ENCODE measurements around the gene AFP.

The AFP gene

DNA sequence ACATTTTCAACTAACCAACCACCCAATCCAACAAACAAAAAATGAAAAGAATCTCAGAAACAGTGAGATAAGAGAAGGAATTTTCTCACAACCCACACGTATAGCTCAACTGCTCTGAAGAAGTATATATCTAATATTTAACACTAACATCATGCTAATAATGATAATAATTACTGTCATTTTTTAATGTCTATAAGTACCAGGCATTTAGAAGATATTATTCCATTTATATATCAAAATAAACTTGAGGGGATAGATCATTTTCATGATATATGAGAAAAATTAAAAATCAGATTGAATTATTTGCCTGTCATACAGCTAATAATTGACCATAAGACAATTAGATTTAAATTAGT, 4.2 kb upstream of the AFP start:
- Histone ChIP-seq H3K9me3 (ENCODE audit: control insufficient read depth, low read length) (no peaks in the 10 kb centered on the region), H3K4me2 (ENCODE audit: low read length) (no peak overlapping the region)
- no peak for TF ChIP-seq CTCF (IDR thresholded peaks at IDR 0.05)

GRCh38 chr4:73432169-73433000, 3.6 kb upstream of the AFP start:
- no peaks in the 10 kb centered on the region for H3K36me3 ChIP-seq (ENCODE audit: control insufficient read depth, insufficient read depth, low read length)
- no peak overlapping the region for H2AFZ ChIP-seq
- H3K9me3 ChIP-seq (ENCODE audit: control insufficient read depth, low read length), result no peaks in the 10 kb centered on the region
- H3K4me1 ChIP-seq, result no peaks in the 10 kb centered on the region
- H3K4me3 ChIP-seq (ENCODE audit: low read depth, low read length), result no peak overlapping the region
- no peak overlapping the region for H3K27ac ChIP-seq
- H3K9ac ChIP-seq, result no peak overlapping the region
- no peak for TF ChIP-seq CTCF (IDR thresholded peaks at IDR 0.05)
- H3K27me3 ChIP-seq (ENCODE audit: control insufficient read depth, insufficient read depth, low read length), result no peaks in the 10 kb centered on the region
- H3K79me2 ChIP-seq, result no peaks in the 10 kb centered on the region
- no peak overlapping the region for H3K4me2 ChIP-seq (ENCODE audit: low read length)

More for the DNA sequence above, 4.2 kb upstream of the AFP start:
- no peak overlapping the region for H3K27ac ChIP-seq
- H3K36me3 ChIP-seq (ENCODE audit: control insufficient read depth, insufficient read depth, low read length), result no peaks in the 10 kb centered on the region
- no peaks in the 10 kb centered on the region for H3K27me3 ChIP-seq (ENCODE audit: control insufficient read depth, insufficient read depth, low read length)
- no peaks in the 10 kb centered on the region for H3K4me1 ChIP-seq
- H3K4me3 ChIP-seq (ENCODE audit: low read depth, low read length), result no peak overlapping the region
- no peaks in the 10 kb centered on the region for H3K79me2 ChIP-seq
- H2AFZ ChIP-seq, result no peak overlapping the region
- H3K9ac ChIP-seq, result no peak overlapping the region

GRCh38 chr4:73433140-73433539, 2.9 kb upstream of the AFP start:
- H3K4me3 ChIP-seq (ENCODE audit: low read depth, low read length), result no peak overlapping the region
- TF ChIP-seq CTCF (IDR thresholded peaks at IDR 0.05), result no peak
- no peaks in the 10 kb centered on the region for H3K36me3 ChIP-seq (ENCODE audit: control insufficient read depth, insufficient read depth, low read length)
- H3K79me2 ChIP-seq, result no peaks in the 10 kb centered on the region
- H3K27ac ChIP-seq, result no peak overlapping the region
- no peak overlapping the region for H3K4me2 ChIP-seq (ENCODE audit: low read length)
- no peaks in the 10 kb centered on the region for H3K9me3 ChIP-seq (ENCODE audit: control insufficient read depth, low read length)
- H2AFZ ChIP-seq, result no peak overlapping the region
- H3K9ac ChIP-seq, result no peak overlapping the region
- H3K27me3 ChIP-seq (ENCODE audit: control insufficient read depth, insufficient read depth, low read length), result no peaks in the 10 kb centered on the region
- H3K4me1 ChIP-seq, result no peaks in the 10 kb centered on the region

DNA sequence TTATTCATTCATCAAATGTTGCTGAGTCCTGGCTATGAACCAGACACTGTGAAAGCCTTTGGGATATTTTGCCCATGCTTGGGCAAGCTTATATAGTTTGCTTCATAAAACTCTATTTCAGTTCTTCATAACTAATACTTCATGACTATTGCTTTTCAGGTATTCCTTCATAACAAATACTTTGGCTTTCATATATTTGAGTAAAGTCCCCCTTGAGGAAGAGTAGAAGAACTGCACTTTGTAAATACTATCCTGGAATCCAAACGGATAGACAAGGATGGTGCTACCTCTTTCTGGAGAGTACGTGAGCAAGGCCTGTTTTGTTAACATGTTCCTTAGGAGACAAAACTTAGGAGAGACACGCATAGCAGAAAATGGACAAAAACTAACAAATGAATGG, 1.7 kb upstream of the AFP start:
- H3K4me2 ChIP-seq (ENCODE audit: low read length), result no peak overlapping the region
- H3K27me3 ChIP-seq (ENCODE audit: control insufficient read depth, insufficient read depth, low read length), result no peaks in the 10 kb centered on the region
- H3K4me3 ChIP-seq (ENCODE audit: low read depth, low read length), result no peak overlapping the region
- H3K9me3 ChIP-seq (ENCODE audit: control insufficient read depth, low read length), result no peaks in the 10 kb centered on the region
- no peak overlapping the region for H3K27ac ChIP-seq
- H3K79me2 ChIP-seq, result no peaks in the 10 kb centered on the region
- no peak overlapping the region for H2AFZ ChIP-seq
- no peaks in the 10 kb centered on the region for H3K4me1 ChIP-seq
- TF ChIP-seq CTCF (IDR thresholded peaks at IDR 0.05), result peak; percentile 28
- H3K9ac ChIP-seq, result no peak overlapping the region
- no peaks in the 10 kb centered on the region for H3K36me3 ChIP-seq (ENCODE audit: control insufficient read depth, insufficient read depth, low read length)
